Dedifferentiated amniotic fluid mesenchymal stem cell (primary cell): ENCODE measurements around the gene SLC44A5.

ENCODE experiments used
- DNase-seq: peaks from one replicate; pipeline ENCODE4 v3.0.0-alpha.2; 2016; ENCODE audit errors: extremely low spot score

Gene SLC44A5

GRCh38 chr1:75588779-75589475 lies 22.0 kb downstream of the SLC44A5 start:
- DNase-seq = no peak

GRCh38 chr1:75587692-75588091 lies 23.2 kb downstream of the SLC44A5 start:
- DNase-seq = no peak

GRCh38 chr1:75583282-75583681 lies 27.6 kb downstream of the SLC44A5 start:
- no peak for DNase-seq

- no peak for DNase-seq
These were observed 28.1 kb downstream of the SLC44A5 start for GRCh38 chr1:75582725-75583261.

GRCh38 chr1:75579046-75579445 lies 31.9 kb downstream of the SLC44A5 start:
- DNase-seq = no peak

- no peak for DNase-seq
These were observed 35.1 kb downstream of the SLC44A5 start for GRCh38 chr1:75575837-75576236.

- DNase-seq = no peak
These were observed 43.7 kb downstream of the SLC44A5 start for GRCh38 chr1:75567191-75567590.

GRCh38 chr1:75559800-75560199 lies 51.1 kb downstream of the SLC44A5 start:
- DNase-seq = no peak

GRCh38 chr1:75559136-75559535 lies 51.8 kb downstream of the SLC44A5 start:
- no peak for DNase-seq

- no peak for DNase-seq
These were observed 56.0 kb downstream of the SLC44A5 start for GRCh38 chr1:75554870-75555269.

GRCh38 chr1:75554181-75554580 lies 56.7 kb downstream of the SLC44A5 start:
- no peak for DNase-seq

GRCh38 chr1:75550559-75550958 lies 60.4 kb downstream of the SLC44A5 start:
- DNase-seq = no peak

GRCh38 chr1:75548721-75549480 lies 62.0 kb downstream of the SLC44A5 start:
- DNase-seq = no peak

- no peak for DNase-seq
These were observed 67.2 kb downstream of the SLC44A5 start for GRCh38 chr1:75543705-75544104.

GRCh38 chr1:75542818-75543570 lies 67.9 kb downstream of the SLC44A5 start:
- DNase-seq = no peak

GRCh38 chr1:75539230-75540116 lies 71.4 kb downstream of the SLC44A5 start:
- no peak for DNase-seq

- no peak for DNase-seq
These were observed 77.8 kb downstream of the SLC44A5 start for GRCh38 chr1:75533085-75533484.

- DNase-seq = no peak
These were observed 79.3 kb downstream of the SLC44A5 start for GRCh38 chr1:75531570-75531969.

- DNase-seq = no peak
These were observed 81.4 kb downstream of the SLC44A5 start for GRCh38 chr1:75529488-75529887.

GRCh38 chr1:75528001-75528400 lies 82.9 kb downstream of the SLC44A5 start:
- no peak for DNase-seq

- DNase-seq = no peak
These were observed 88.5 kb downstream of the SLC44A5 start for GRCh38 chr1:75522389-75522788.
